ENCODE results near the gene OSBPL5. TPM values are rescaled to one million over a fixed set of nuclear protein-coding genes. Genes with fewer than 3 reads are reported as not detected.

OSBPL5 gene
- total and polyA plus RNA-seq, 2 of the 4 experiments (the other 2 are of a cell fraction): 14.9 to 22.3 TPM

DNA sequence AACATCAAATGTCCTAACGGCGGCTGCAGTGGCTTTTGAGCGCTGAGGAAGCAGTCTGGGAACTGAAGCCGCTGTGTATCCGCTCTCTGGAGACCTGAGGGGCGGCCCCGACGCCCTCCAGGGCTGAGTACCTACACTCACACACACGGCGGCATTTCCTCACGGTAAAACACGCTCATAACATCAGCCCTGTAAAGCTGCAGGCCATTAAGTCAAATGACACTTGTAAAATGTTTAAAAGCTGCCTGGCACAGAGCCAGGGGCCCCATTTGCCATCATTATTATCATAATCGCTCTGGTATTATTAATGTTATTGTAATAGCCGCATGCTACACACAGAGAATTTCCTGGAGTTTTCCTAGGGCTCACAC lies 113.0 kb downstream of the OSBPL5 start:
- H4K8ac ChIP-seq (ENCODE audit: low read depth in 2 of 2, low read length in 2 of 2): no peak overlapping the region
- peaks cover 42% of the 10 kb centered on the region for H3K9me1 ChIP-seq (ENCODE audit: insufficient read depth, low read length)
- in situ Hi-C loops (cut with MboI; ENCODE audit: low sequenced_read_pairs) (loop anchor here (25.0 kb wide), 1 partner anchor 360 kb away; no protein-coding TSS in a partner anchor), intact Hi-C loops (cut with micrococcal nuclease) (loop anchor here (5.0 to 10.0 kb wide), 2 partner anchors 113 to 165 kb away; partner anchors contain the start of genes MRGPRG and OSBPL5), dilution Hi-C loops (cut with HindIII; ENCODE audit: low sequenced_read_pairs, unreplicated experiment) (no loop called here)
- no peak for ATAC-seq (ENCODE audit: low read depth)
- CTCF ChIA-PET: interaction anchor here (3.2 kb wide), 1 partner anchor 40 kb away, joined by 10 read pairs; no protein-coding TSS in a partner anchor
- H3K4me1 ChIP-seq (ENCODE audit: control insufficient read depth, insufficient read depth, low read length): peaks cover 23% of the 10 kb centered on the region
- POLR2A ChIA-PET (ENCODE audit: unreplicated experiment): interaction anchor here (0.6 kb wide), 1 partner anchor 106 kb away, joined by 3 read pairs; no protein-coding TSS in a partner anchor
- H4K20me1 ChIP-seq (ENCODE audit: insufficient read depth, low read length): peaks cover 77% of the 10 kb centered on the region
- no TSS peak for BruUV-seq (replicated peaks)
- no peak overlapping the region for H2AK5ac ChIP-seq (ENCODE audit: low read depth, low read length)
- TF ChIP-seq USF2 (IDR thresholded peaks at IDR 0.05; ENCODE audit: low read depth, low read length) (no peak), FOS (IDR thresholded peaks at IDR 0.05; ENCODE audit: low read depth, low read length) (no peak), ELK1 (IDR thresholded peaks at IDR 0.05; ENCODE audit: borderline replicate concordance, low read depth, low read length) (no peak), RCOR1 (IDR thresholded peaks at IDR 0.05; ENCODE audit: insufficient replicate concordance, low read length) (no peak), CEBPB (IDR thresholded peaks at IDR 0.05; ENCODE audit: low read depth, low read length) (no peak), RAD21 (IDR thresholded peaks at IDR 0.05; ENCODE audit: low read length) (no peak), MAFK (IDR thresholded peaks at IDR 0.05; ENCODE audit: low read depth, low read length) (no peak), NFE2L2 (IDR thresholded peaks at IDR 0.05; ENCODE audit: low read depth, low read length) (no peak), CHD1 (IDR thresholded peaks at IDR 0.05; ENCODE audit: low read depth, low read length) (no peak), SMC3 (IDR thresholded peaks at IDR 0.05; ENCODE audit: low read depth, low read length) (no peak)
- no peak overlapping the region for H3K4me2 ChIP-seq (ENCODE audit: low read depth, low read length)
- no peak overlapping the region for H2BK20ac ChIP-seq (ENCODE audit: low read depth, low read length)
- no peak overlapping the region for H2BK15ac ChIP-seq (ENCODE audit: low read depth, low read length)
- H3K79me1 ChIP-seq (ENCODE audit: low read depth in 1 of 2, low read length in 2 of 2): peaks cover 10 to 94% of the 10 kb centered on the region in 2 experiments; a peak in 3 of 4 replicates
- no peaks in the 10 kb centered on the region for H3K27me3 ChIP-seq (ENCODE audit: control insufficient read depth, insufficient read depth, low read length)
- H3K56ac ChIP-seq (ENCODE audit: extremely low read depth, insufficient read depth, low read length): no peak overlapping the region
- H3K9ac ChIP-seq (ENCODE audit: low read depth, low read length): no peak overlapping the region
- no peak overlapping the region for H3K4me3 ChIP-seq (ENCODE audit: insufficient read depth, low read depth, low read length)
- H3K9me3 ChIP-seq (ENCODE audit: control insufficient read depth, insufficient read depth, low read length): no peaks in the 10 kb centered on the region
- no peak overlapping the region for H2BK120ac ChIP-seq (ENCODE audit: low read depth, low read length)
- no peak overlapping the region for H3K14ac ChIP-seq (replicated peaks; ENCODE audit: low read depth, low read length)
- H4K91ac ChIP-seq (ENCODE audit: insufficient read depth, low read depth, low read length): no peak overlapping the region
- H3K18ac ChIP-seq (ENCODE audit: low read depth, low read length): no peak overlapping the region
- H3K4ac ChIP-seq (ENCODE audit: low read depth, low read length): no peak overlapping the region
- 45% methylated on average over 9 of the region's 14 CpGs; no CpG with 5 or more reads in 1 of the 2 experiments for WGBS, 2 experiments (ENCODE audit: extremely low coverage in 2 of 2, insufficient read length in 1 of 2)
- no peak overlapping the region for H2AK9ac ChIP-seq (replicated peaks; ENCODE audit: low read depth, low read length, poor library complexity)
- H3K23ac ChIP-seq (ENCODE audit: low read depth, low read length): no peak overlapping the region
- no peak for DNase-seq
- H4K5ac ChIP-seq (ENCODE audit: low read depth, low read length): no peak overlapping the region
- H2BK5ac ChIP-seq (ENCODE audit: low read depth, low read length, poor library complexity, severe bottlenecking): no peak overlapping the region
- no peak overlapping the region for H2AFZ ChIP-seq (replicated peaks; ENCODE audit: low read length, poor library complexity)
- no peak overlapping the region for H3K27ac ChIP-seq (ENCODE audit: insufficient read depth, low read length)
- H3K36me3 ChIP-seq (ENCODE audit: control insufficient read depth, insufficient read depth, low read length): peaks cover 21% of the 10 kb centered on the region

Measured in IMR-90 (cell line).